ENCODE data around the gene APOD.
A peak's percentile ranks its signal among the peaks of the same experiment; 100 is the strongest.
"Not testable (repeated sequence)": the region's sequence is repeated elsewhere in the genome, so short reads cannot be mapped to it uniquely, and the experiment has no call there.

Gene APOD

DNA sequence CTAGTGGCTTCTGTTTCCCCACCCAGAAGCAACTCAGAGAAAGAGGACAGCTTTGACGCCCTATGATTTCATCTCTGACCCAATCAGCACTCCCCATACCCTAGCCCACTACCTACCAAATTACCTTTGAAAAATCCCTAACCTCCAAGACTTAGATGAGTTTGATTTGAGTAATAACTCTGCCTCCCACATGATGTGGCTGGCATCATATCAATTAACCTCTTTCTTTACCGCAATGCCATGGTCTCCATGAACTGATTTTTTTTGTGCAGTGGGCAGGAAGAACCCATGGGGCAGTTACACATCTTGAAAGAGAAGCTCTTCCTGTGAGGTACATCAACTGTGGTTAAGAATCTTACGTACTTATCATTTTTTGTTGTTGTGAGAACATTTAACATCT lies 25.5 kb upstream of the APOD start:
- Mint-ChIP-seq H3K27me3 (ENCODE audit: low read depth) (no peaks in the 10 kb centered on the region), H3K9me3 (peaks cover 72% of the 10 kb centered on the region), H3K4me1 (ENCODE audit: low read depth) (peaks cover 13% of the 10 kb centered on the region), H3K4me3 (peak overlapping the region; percentile 36), H3K27ac (peak overlapping the region; percentile 45), H3K36me3 (ENCODE audit: low read depth) (peaks cover 28% of the 10 kb centered on the region)
- no peak for DNase-seq (ENCODE audit: low spot score)

DNA sequence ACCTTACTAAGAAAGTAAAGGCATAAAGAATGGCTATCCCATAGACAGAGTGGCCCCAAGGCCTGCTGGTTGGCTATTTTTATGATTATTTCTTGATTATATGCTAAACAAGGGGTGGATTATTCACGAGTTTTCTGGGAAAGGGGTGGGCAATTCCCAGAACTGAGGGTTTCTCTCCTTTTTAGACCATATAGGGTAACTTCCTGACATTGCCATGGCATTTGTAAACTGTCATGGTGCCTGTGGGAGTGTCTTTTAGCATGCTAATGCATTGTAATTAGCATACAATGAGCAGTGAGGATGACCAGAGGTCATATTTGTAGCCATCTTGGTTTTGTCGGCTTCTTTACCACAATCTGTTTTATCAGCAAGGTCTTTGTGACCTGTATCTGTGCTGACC lies 18.0 kb upstream of the APOD start:
- not testable (repeated sequence) for H3K4me1 Mint-ChIP-seq (ENCODE audit: low read depth); H3K4me3 Mint-ChIP-seq; H3K27me3 Mint-ChIP-seq (ENCODE audit: low read depth); H3K36me3 Mint-ChIP-seq (ENCODE audit: low read depth); H3K27ac Mint-ChIP-seq; DNase-seq (ENCODE audit: low spot score)
- peaks cover 34% of the 10 kb centered on the region for H3K9me3 Mint-ChIP-seq

DNA sequence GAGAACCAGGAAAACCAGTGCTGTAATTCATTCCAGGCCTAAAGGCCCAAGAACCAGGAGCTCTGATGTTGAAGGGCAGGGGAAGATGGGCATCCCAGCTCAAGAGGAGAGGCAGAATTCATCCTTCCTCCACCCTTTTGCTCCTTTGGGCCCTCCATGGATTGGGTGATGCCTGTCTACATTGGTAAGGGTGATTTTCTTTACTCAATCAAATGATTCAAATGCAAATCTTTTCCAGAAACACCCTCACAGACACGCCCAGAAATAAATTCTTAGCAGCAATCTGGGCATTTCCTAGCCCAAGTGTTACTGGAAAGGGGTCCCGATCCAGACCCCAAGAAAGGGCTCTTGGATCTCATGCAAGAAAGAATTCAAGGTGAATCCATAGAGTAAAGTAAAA lies 17.6 kb upstream of the APOD start:
- Mint-ChIP-seq H3K27ac (no peak overlapping the region), H3K4me3 (no peak overlapping the region), H3K27me3 (ENCODE audit: low read depth) (no peaks in the 10 kb centered on the region), H3K4me1 (ENCODE audit: low read depth) (no peaks in the 10 kb centered on the region), H3K9me3 (peaks cover 30% of the 10 kb centered on the region), H3K36me3 (ENCODE audit: low read depth) (no peaks in the 10 kb centered on the region)
- no peak for DNase-seq (ENCODE audit: low spot score)

DNA sequence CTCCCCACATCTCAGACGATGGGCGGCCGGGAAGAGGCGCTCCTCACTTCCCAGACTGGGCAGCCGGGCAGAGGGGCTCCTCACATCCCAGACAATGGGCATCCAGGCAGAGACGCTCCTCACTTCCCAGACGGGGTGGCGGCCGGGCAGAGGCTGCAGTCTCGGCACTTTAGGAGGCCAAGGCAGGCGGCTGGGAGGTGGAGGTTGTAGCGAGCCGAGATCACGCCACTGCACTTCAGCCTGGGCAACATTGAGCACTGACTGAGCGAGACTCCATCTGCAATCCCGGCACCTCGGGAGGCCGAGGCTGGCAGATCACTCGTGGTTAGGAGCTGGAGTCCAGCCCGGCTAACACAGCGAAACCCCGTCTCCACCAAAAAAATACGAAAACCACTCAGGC lies 16.2 kb upstream of the APOD start:
- H3K9me3 Mint-ChIP-seq: peaks cover 18% of the 10 kb centered on the region
- H3K4me3 Mint-ChIP-seq; H3K36me3 Mint-ChIP-seq (ENCODE audit: low read depth); H3K27ac Mint-ChIP-seq; DNase-seq (ENCODE audit: low spot score); H3K4me1 Mint-ChIP-seq (ENCODE audit: low read depth); H3K27me3 Mint-ChIP-seq (ENCODE audit: low read depth): not testable (repeated sequence)

DNA sequence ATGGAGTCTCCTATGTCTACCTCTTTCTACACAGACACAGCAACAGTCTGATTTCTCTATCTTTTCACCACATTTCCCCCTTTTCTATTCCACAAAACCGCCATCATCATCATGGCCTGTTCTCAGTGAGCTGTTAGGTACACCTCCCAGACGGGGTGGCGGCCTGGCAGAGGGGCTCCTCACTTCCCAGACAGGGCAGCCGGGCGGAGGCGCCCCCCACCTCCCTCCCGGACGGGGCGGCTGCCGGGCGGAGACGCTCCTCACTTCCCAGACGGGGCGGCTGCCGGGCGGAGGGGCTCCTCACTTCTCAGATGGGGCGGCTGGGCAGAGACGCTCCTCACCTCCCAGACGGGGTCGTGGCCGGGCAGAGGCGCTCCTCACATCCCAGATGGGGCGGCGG lies 15.8 kb upstream of the APOD start:
- not testable (repeated sequence) for H3K4me1 Mint-ChIP-seq (ENCODE audit: low read depth); H3K27me3 Mint-ChIP-seq (ENCODE audit: low read depth); H3K27ac Mint-ChIP-seq; H3K4me3 Mint-ChIP-seq; DNase-seq (ENCODE audit: low spot score); H3K36me3 Mint-ChIP-seq (ENCODE audit: low read depth)
- peaks cover 15% of the 10 kb centered on the region for H3K9me3 Mint-ChIP-seq

DNA sequence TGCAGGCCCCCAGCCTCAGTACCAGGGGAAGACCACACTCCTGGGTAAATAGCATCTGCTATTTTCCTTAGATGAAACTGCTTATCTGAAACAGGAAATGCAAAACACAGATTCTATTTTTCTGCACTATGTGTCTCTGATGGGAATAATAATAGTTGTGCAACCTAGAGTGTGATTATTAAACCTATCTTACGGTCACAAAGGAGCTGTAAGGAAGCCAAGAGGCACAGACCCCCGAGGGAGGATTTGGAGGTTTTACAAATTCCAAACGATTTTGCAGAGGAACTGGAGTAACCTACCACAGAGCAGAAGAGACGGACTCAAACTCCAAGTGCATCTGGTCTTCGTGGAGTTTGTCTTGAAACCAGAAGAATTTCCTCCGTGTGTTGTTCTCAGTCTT lies 14.1 kb upstream of the APOD start:
- H3K4me1 Mint-ChIP-seq (ENCODE audit: low read depth): no peaks in the 10 kb centered on the region
- no peak overlapping the region for H3K4me3 Mint-ChIP-seq
- DNase-seq (ENCODE audit: low spot score): no peak
- H3K36me3 Mint-ChIP-seq (ENCODE audit: low read depth): no peaks in the 10 kb centered on the region
- no peak overlapping the region for H3K27ac Mint-ChIP-seq
- H3K27me3 Mint-ChIP-seq (ENCODE audit: low read depth): no peaks in the 10 kb centered on the region
- peaks cover 11% of the 10 kb centered on the region for H3K9me3 Mint-ChIP-seq

DNA sequence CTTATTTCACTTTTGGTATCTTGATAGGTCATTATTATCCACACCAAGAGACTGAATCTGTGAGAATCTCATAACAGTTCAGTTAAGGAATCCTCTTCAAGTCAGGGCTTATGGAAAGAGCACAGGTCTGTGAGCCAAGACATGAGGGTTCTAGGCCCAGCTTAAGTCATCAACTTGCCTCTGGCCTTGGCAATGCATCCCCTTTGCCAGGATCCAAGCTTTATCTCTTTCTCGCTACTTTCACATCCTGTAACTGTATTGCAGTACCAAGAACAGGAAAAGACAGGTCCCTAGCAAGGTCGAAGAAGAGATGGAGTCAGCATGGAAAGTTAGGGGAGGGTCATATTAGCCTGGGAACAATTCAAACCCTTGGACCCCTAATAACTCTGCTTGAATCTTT lies 13.5 kb upstream of the APOD start:
- H3K36me3 Mint-ChIP-seq (ENCODE audit: low read depth): no peaks in the 10 kb centered on the region
- no peaks in the 10 kb centered on the region for H3K4me1 Mint-ChIP-seq (ENCODE audit: low read depth)
- peaks cover 6% of the 10 kb centered on the region for H3K9me3 Mint-ChIP-seq
- DNase-seq (ENCODE audit: low spot score): no peak
- H3K27ac Mint-ChIP-seq: no peak overlapping the region
- no peak overlapping the region for H3K4me3 Mint-ChIP-seq
- no peaks in the 10 kb centered on the region for H3K27me3 Mint-ChIP-seq (ENCODE audit: low read depth)

DNA sequence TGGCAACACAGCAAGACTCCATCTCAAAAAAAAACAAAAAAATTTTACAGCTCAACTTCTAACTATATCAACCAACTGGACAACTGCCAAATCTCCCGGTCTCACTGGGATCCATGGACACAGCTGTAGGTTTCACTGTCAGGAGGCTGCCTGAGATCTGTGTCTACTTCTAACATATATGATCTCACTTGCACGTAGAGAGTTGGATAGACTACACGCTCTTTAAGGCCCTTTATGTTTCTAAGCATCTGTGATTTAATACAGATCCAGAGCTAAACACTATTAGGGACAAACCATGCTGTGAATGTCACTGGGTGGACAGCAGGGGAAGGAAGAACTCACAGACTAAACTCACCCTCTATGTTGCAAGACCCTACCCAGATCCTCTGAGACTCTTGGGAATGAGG lies 13.0 kb upstream of the APOD start:
- Mint-ChIP-seq H3K9me3 (peaks cover 1% of the 10 kb centered on the region), H3K4me3 (no peak overlapping the region)
- no peak for DNase-seq (ENCODE audit: low spot score)

DNA sequence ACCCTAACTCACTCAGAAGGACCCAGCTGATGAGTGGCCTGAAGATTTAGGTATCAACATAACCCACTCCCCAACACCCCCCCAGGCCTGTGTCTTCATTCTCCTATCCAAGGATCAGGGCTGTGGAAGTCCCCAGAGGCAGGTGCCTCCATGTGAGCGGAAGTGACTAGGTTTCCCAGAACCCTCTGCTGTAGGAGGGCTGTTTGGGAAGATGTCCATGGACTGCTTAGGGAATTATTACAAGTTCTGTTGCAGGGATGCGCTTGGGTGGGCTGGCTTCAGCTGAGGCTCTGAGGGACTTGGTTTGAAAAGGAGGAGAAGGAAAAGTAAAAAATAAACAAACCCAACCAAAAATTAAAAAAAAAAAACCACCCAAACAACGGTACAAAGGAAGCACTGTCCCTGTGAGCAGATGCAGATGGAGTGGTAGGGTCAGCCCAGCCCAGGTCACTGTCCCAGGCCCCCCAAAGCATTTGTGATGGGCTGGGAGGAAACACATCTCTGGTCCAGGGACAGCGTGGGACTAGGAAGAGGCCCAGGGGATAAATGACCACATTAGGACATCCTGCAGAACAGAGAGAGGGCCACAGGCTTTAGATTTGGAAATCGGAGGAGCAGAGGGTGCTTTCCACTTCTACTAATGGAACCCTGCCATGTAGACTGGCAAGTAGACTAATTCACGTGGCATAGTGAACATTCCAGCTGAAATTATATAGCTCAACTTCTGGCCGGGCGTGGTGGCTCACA lies 12.2 kb upstream of the APOD start:
- H3K36me3 Mint-ChIP-seq (ENCODE audit: low read depth): no peaks in the 10 kb centered on the region
- no peaks in the 10 kb centered on the region for H3K9me3 Mint-ChIP-seq
- no peak for DNase-seq (ENCODE audit: low spot score)
- no peaks in the 10 kb centered on the region for H3K27me3 Mint-ChIP-seq (ENCODE audit: low read depth)
- H3K4me3 Mint-ChIP-seq: no peak overlapping the region
- H3K4me1 Mint-ChIP-seq (ENCODE audit: low read depth): no peaks in the 10 kb centered on the region
- H3K27ac Mint-ChIP-seq: no peak overlapping the region

More for the DNA sequence above, 13.0 kb upstream of the APOD start:
- Mint-ChIP-seq H3K27me3 (ENCODE audit: low read depth) (no peaks in the 10 kb centered on the region), H3K27ac (no peak overlapping the region), H3K4me1 (ENCODE audit: low read depth) (no peaks in the 10 kb centered on the region), H3K36me3 (ENCODE audit: low read depth) (no peaks in the 10 kb centered on the region)

DNA sequence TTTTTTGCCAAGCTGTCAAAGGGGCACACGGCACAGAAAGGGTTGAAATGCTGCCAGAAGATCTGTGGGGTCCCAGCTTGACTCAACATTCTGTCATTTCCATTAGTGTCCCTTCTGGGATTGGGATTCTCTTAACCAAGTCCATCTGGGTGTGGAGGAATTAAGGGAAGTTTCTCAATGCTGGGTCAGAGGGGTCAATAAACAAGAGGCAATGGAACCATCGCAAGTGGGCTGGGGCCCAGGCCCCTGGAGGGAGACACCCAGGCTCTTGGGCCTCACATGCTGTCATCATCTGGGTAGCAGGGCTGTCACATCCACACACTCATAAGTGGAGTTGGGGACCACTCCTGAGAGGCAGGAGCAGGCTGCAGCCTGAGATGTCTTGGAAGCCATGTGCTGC lies 8.1 kb upstream of the APOD start:
- no peaks in the 10 kb centered on the region for H3K27me3 Mint-ChIP-seq (ENCODE audit: low read depth)
- no peaks in the 10 kb centered on the region for H3K36me3 Mint-ChIP-seq (ENCODE audit: low read depth)
- DNase-seq (ENCODE audit: low spot score): no peak
- no peak overlapping the region for H3K27ac Mint-ChIP-seq
- H3K4me3 Mint-ChIP-seq: no peak overlapping the region
- H3K4me1 Mint-ChIP-seq (ENCODE audit: low read depth): no peaks in the 10 kb centered on the region
- no peaks in the 10 kb centered on the region for H3K9me3 Mint-ChIP-seq

DNA sequence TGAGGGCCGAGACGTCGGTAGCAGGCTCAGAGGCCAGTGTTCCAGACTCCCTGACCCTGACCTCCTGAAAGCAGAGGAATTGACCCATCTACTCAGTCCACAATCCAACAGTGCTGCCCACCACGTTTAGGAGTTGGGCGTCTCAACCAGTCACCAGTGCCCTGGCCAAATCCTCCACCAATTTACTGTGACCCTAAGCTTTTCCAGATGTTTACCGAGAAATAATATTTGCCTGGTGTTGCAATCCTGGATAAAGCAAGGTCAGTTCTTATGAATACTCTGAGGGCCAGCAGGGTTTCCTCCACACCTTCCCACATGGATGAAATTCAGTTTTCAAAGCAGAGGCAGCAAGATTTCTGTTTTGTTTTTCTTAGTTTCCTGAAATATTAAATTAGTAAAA lies 7.5 kb upstream of the APOD start:
- Mint-ChIP-seq H3K4me3 (no peak overlapping the region), H3K27ac (no peak overlapping the region), H3K36me3 (ENCODE audit: low read depth) (no peaks in the 10 kb centered on the region), H3K27me3 (ENCODE audit: low read depth) (no peaks in the 10 kb centered on the region), H3K4me1 (ENCODE audit: low read depth) (peaks cover 2% of the 10 kb centered on the region), H3K9me3 (no peaks in the 10 kb centered on the region)
- no peak for DNase-seq (ENCODE audit: low spot score)

DNA sequence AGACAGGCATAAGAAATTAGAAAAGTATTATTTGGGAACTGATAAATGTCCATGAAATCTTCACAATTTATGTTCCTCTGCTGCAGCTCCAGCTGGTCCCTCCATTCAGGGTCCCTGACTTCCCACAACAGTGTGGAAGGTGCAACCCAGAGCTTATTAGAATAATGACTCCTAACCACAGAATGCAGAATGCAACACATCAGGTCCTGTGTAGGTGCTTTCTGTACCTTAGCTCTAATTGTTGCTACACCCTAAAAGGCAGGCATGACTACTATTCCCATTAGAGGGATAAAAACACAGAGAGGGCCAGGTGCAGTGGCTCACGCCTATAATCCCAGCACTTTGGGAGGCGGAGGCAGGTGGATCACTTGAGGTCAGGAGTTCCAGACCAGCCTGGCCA lies 6.6 kb upstream of the APOD start:
- H3K27ac Mint-ChIP-seq; H3K9me3 Mint-ChIP-seq; H3K4me1 Mint-ChIP-seq (ENCODE audit: low read depth); H3K36me3 Mint-ChIP-seq (ENCODE audit: low read depth); H3K4me3 Mint-ChIP-seq; H3K27me3 Mint-ChIP-seq (ENCODE audit: low read depth); DNase-seq (ENCODE audit: low spot score): not testable (repeated sequence)

DNA sequence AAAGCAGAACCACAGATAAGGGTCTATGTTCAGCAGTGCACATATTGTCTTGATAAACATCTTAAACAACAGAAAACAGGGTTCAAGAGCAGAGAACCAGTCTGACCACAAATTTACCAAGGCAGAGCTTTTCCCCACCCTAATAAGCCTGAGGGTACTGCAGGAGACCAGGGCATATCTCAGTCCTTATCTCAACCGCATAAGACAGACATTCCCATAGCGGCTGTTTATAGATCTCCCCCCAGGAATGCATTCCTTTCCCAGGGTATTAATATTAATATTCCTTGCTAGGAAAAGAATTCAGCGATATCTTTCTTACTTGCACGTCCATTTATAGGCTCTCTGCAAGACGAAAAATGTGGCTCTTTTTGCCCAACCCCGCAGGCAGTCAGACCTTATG lies 6.1 kb upstream of the APOD start:
- not testable (repeated sequence) for H3K27ac Mint-ChIP-seq; H3K27me3 Mint-ChIP-seq (ENCODE audit: low read depth); H3K36me3 Mint-ChIP-seq (ENCODE audit: low read depth); H3K4me3 Mint-ChIP-seq; H3K9me3 Mint-ChIP-seq; DNase-seq (ENCODE audit: low spot score)
- peaks cover 10% of the 10 kb centered on the region for H3K4me1 Mint-ChIP-seq (ENCODE audit: low read depth)

DNA sequence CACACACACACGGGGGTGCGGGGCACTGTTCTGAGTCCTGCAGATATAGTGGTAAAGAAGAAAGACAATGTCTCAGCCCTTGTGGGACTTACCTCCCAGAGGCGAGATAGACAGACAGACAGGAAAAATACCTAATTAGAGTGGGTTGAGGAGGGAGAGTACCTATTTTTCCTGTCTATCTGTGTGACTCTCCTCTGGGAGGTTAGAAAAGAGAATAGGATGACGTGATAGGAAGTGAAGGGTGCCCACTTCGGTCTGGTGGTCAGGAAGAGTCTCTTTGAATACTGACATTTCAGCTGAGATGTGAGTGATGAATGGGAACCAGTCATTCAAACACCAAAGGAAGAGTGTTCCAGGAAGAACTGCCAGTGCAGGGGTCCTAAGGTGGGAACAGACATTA lies 4.1 kb upstream of the APOD start:
- peaks cover 2% of the 10 kb centered on the region for H3K27me3 Mint-ChIP-seq (ENCODE audit: low read depth)
- DNase-seq (ENCODE audit: low spot score): no peak
- H3K9me3 Mint-ChIP-seq: no peaks in the 10 kb centered on the region
- H3K4me3 Mint-ChIP-seq: no peak overlapping the region
- peaks cover 14% of the 10 kb centered on the region for H3K4me1 Mint-ChIP-seq (ENCODE audit: low read depth)
- H3K27ac Mint-ChIP-seq: no peak overlapping the region
- H3K36me3 Mint-ChIP-seq (ENCODE audit: low read depth): no peaks in the 10 kb centered on the region

DNA sequence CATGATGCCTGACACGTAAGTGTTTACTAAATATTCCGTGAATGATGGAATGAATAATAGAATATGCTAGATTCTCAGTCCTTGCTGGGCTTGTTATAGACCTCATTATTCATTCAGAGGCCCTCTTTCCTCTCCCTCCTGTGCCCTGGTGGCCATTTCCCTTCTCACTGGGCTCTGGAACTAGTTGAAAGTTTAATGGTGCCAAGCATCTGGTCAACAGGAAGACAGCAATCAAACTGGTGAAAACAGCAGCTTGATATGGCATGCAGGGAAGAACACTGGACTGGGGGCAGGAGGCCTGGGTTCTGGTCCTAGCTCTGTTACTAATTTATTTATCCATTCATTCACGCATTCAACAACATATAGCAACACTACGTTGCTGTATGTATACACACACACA lies 3.7 kb upstream of the APOD start:
- Mint-ChIP-seq H3K36me3 (ENCODE audit: low read depth) (no peaks in the 10 kb centered on the region), H3K4me1 (ENCODE audit: low read depth) (peaks cover 14% of the 10 kb centered on the region), H3K27me3 (ENCODE audit: low read depth) (peaks cover 2% of the 10 kb centered on the region), H3K4me3 (no peak overlapping the region), H3K27ac (no peak overlapping the region), H3K9me3 (no peaks in the 10 kb centered on the region)
- no peak for DNase-seq (ENCODE audit: low spot score)

Data from T-helper 2 cell treated with Interferon-gamma antibody and Interleukin-4, amounts not matched to agents 5 μg/mL and 100 μg/mL, for 36 hours (primary cell).